ENCODE results near the gene KDM1B. TPM values are rescaled to one million over a fixed set of nuclear protein-coding genes. Genes with fewer than 3 reads are reported as not detected.
"Not testable (repeated sequence)": the region's sequence is repeated elsewhere in the genome, so short reads cannot be mapped to it uniquely, and the experiment has no call there.

Gene KDM1B
- total RNA-seq, 1 experiment from 2014 or later, result 47.2 TPM

- no peak overlapping the region for H3K27ac ChIP-seq (ENCODE audit: low read length)
- H3K4me2 ChIP-seq (ENCODE audit: low read depth, low read length, poor library complexity, severe bottlenecking), result no peak overlapping the region
- H3K4me3 ChIP-seq (ENCODE audit: low read length), result no peak overlapping the region
- H3K4me1 ChIP-seq (ENCODE audit: low read length), result no peaks in the 10 kb centered on the region
- no peaks in the 10 kb centered on the region for H3K9me2 ChIP-seq (replicated peaks; ENCODE audit: insufficient read depth, low read length)
- peaks cover 4% of the 10 kb centered on the region; the same call in 1 of the 2 replicates for H3K9me3 ChIP-seq (ENCODE audit: low read length)
- no peaks in the 10 kb centered on the region for H3K27me3 ChIP-seq (ENCODE audit: low read length)
- H3K9ac ChIP-seq (ENCODE audit: low read length), result no peak overlapping the region
- H3K79me2 ChIP-seq (ENCODE audit: low read length), result peaks cover 21% of the 10 kb centered on the region
- peaks cover 46% of the 10 kb centered on the region for H3K36me3 ChIP-seq (ENCODE audit: insufficient read depth, low read length)
- H2AFZ ChIP-seq (ENCODE audit: low read length), result no peak overlapping the region
- no peak for DNase-seq
- H4K20me1 ChIP-seq (ENCODE audit: insufficient read depth, low read depth, low read length), result no peaks in the 10 kb centered on the region
Measured at GRCh38 chr6:18171871-18172270, 16.6 kb downstream of the KDM1B start.

- DNase-seq; H3K27ac ChIP-seq (ENCODE audit: low read length); H3K4me2 ChIP-seq (ENCODE audit: low read depth, low read length, poor library complexity, severe bottlenecking); H4K20me1 ChIP-seq (ENCODE audit: insufficient read depth, low read depth, low read length); H3K4me3 ChIP-seq (ENCODE audit: low read length); H3K9me2 ChIP-seq (replicated peaks; ENCODE audit: insufficient read depth, low read length); H3K4me1 ChIP-seq (ENCODE audit: low read length); H2AFZ ChIP-seq (ENCODE audit: low read length); H3K9me3 ChIP-seq (ENCODE audit: low read length); H3K9ac ChIP-seq (ENCODE audit: low read length); H3K27me3 ChIP-seq (ENCODE audit: low read length): not testable (repeated sequence)
- H3K79me2 ChIP-seq (ENCODE audit: low read length), result peaks cover 49% of the 10 kb centered on the region
- peaks cover 26% of the 10 kb centered on the region; the same call in 1 of the 2 replicates for H3K36me3 ChIP-seq (ENCODE audit: insufficient read depth, low read length)
Measured at GRCh38 chr6:18176198-18176597, 21.0 kb downstream of the KDM1B start.

- Histone ChIP-seq H3K27ac (ENCODE audit: low read length) (no peak overlapping the region), H3K9me2 (replicated peaks; ENCODE audit: insufficient read depth, low read length) (no peaks in the 10 kb centered on the region), H3K4me3 (ENCODE audit: low read length) (no peak overlapping the region), H3K79me2 (ENCODE audit: low read length) (peaks cover 49% of the 10 kb centered on the region), H3K9me3 (ENCODE audit: low read length) (no peaks in the 10 kb centered on the region), H3K4me2 (ENCODE audit: low read depth, low read length, poor library complexity, severe bottlenecking) (no peak overlapping the region), H3K9ac (ENCODE audit: low read length) (no peak overlapping the region), H3K4me1 (ENCODE audit: low read length) (no peaks in the 10 kb centered on the region), H2AFZ (ENCODE audit: low read length) (no peak overlapping the region), H3K27me3 (ENCODE audit: low read length) (no peaks in the 10 kb centered on the region), H4K20me1 (ENCODE audit: insufficient read depth, low read depth, low read length) (no peaks in the 10 kb centered on the region), H3K36me3 (ENCODE audit: insufficient read depth, low read length) (peaks cover 17% of the 10 kb centered on the region; the same call in 1 of the 2 replicates)
- no peak for DNase-seq
Measured at GRCh38 chr6:18177286-18177965, 22.2 kb downstream of the KDM1B start.

GRCh38 chr6:18178960-18179615 is 23.9 kb downstream of the KDM1B start:
- Histone ChIP-seq H3K4me2 (ENCODE audit: low read depth, low read length, poor library complexity, severe bottlenecking) (no peak overlapping the region), H3K9me3 (ENCODE audit: low read length) (no peaks in the 10 kb centered on the region), H3K36me3 (ENCODE audit: insufficient read depth, low read length) (peaks cover 13% of the 10 kb centered on the region; the same call in 1 of the 2 replicates), H4K20me1 (ENCODE audit: insufficient read depth, low read depth, low read length) (no peaks in the 10 kb centered on the region), H3K4me1 (ENCODE audit: low read length) (no peaks in the 10 kb centered on the region), H3K9ac (ENCODE audit: low read length) (no peak overlapping the region), H3K27ac (ENCODE audit: low read length) (no peak overlapping the region), H3K27me3 (ENCODE audit: low read length) (no peaks in the 10 kb centered on the region), H2AFZ (ENCODE audit: low read length) (no peak overlapping the region), H3K79me2 (ENCODE audit: low read length) (peaks cover 49% of the 10 kb centered on the region), H3K9me2 (replicated peaks; ENCODE audit: insufficient read depth, low read length) (no peaks in the 10 kb centered on the region), H3K4me3 (ENCODE audit: low read length) (no peak overlapping the region)
- no peak for DNase-seq

- Histone ChIP-seq H3K4me3 (ENCODE audit: low read length) (no peak overlapping the region), H3K4me1 (ENCODE audit: low read length) (no peaks in the 10 kb centered on the region), H3K9me2 (replicated peaks; ENCODE audit: insufficient read depth, low read length) (no peaks in the 10 kb centered on the region), H3K36me3 (ENCODE audit: insufficient read depth, low read length) (peaks cover 6% of the 10 kb centered on the region; the same call in 1 of the 2 replicates), H4K20me1 (ENCODE audit: insufficient read depth, low read depth, low read length) (no peaks in the 10 kb centered on the region), H3K9me3 (ENCODE audit: low read length) (no peaks in the 10 kb centered on the region), H3K4me2 (ENCODE audit: low read depth, low read length, poor library complexity, severe bottlenecking) (no peak overlapping the region), H3K27me3 (ENCODE audit: low read length) (no peaks in the 10 kb centered on the region), H3K27ac (ENCODE audit: low read length) (no peak overlapping the region), H3K9ac (ENCODE audit: low read length) (no peak overlapping the region), H3K79me2 (ENCODE audit: low read length) (peaks cover 44% of the 10 kb centered on the region), H2AFZ (ENCODE audit: low read length) (no peak overlapping the region)
- no peak for DNase-seq
Measured at GRCh38 chr6:18179770-18180356, 24.6 kb downstream of the KDM1B start.

- Histone ChIP-seq H3K27ac (ENCODE audit: low read length) (no peak overlapping the region), H3K36me3 (ENCODE audit: insufficient read depth, low read length) (peaks cover 9% of the 10 kb centered on the region; the same call in 1 of the 2 replicates), H3K4me1 (ENCODE audit: low read length) (no peaks in the 10 kb centered on the region), H4K20me1 (ENCODE audit: insufficient read depth, low read depth, low read length) (no peaks in the 10 kb centered on the region), H3K9ac (ENCODE audit: low read length) (no peak overlapping the region), H3K9me2 (replicated peaks; ENCODE audit: insufficient read depth, low read length) (no peaks in the 10 kb centered on the region), H2AFZ (ENCODE audit: low read length) (no peak overlapping the region), H3K27me3 (ENCODE audit: low read length) (no peaks in the 10 kb centered on the region), H3K4me2 (ENCODE audit: low read depth, low read length, poor library complexity, severe bottlenecking) (no peak overlapping the region), H3K79me2 (ENCODE audit: low read length) (peaks cover 23% of the 10 kb centered on the region), H3K9me3 (ENCODE audit: low read length) (no peaks in the 10 kb centered on the region), H3K4me3 (ENCODE audit: low read length) (no peak overlapping the region)
- DNase-seq, result no peak
Measured at GRCh38 chr6:18182568-18182967, 27.3 kb downstream of the KDM1B start.

- Histone ChIP-seq H3K4me3 (ENCODE audit: low read length) (no peak overlapping the region), H3K79me2 (ENCODE audit: low read length) (peaks cover 15% of the 10 kb centered on the region), H3K9me3 (ENCODE audit: low read length) (no peaks in the 10 kb centered on the region), H2AFZ (ENCODE audit: low read length) (no peak overlapping the region), H3K9ac (ENCODE audit: low read length) (no peak overlapping the region), H3K27ac (ENCODE audit: low read length) (no peak overlapping the region), H3K9me2 (replicated peaks; ENCODE audit: insufficient read depth, low read length) (no peaks in the 10 kb centered on the region), H3K4me2 (ENCODE audit: low read depth, low read length, poor library complexity, severe bottlenecking) (no peak overlapping the region), H4K20me1 (ENCODE audit: insufficient read depth, low read depth, low read length) (no peaks in the 10 kb centered on the region), H3K36me3 (ENCODE audit: insufficient read depth, low read length) (peaks cover 9% of the 10 kb centered on the region), H3K27me3 (ENCODE audit: low read length) (no peaks in the 10 kb centered on the region), H3K4me1 (ENCODE audit: low read length) (no peaks in the 10 kb centered on the region)
- no peak for DNase-seq
Measured at GRCh38 chr6:18183766-18184165, 28.5 kb downstream of the KDM1B start.

GRCh38 chr6:18185624-18186023 is 30.4 kb downstream of the KDM1B start:
- no peaks in the 10 kb centered on the region for H3K9me2 ChIP-seq (replicated peaks; ENCODE audit: insufficient read depth, low read length)
- DNase-seq, result no peak
- H3K4me1 ChIP-seq (ENCODE audit: low read length), result no peaks in the 10 kb centered on the region
- H3K4me2 ChIP-seq (ENCODE audit: low read depth, low read length, poor library complexity, severe bottlenecking), result no peak overlapping the region
- H3K27ac ChIP-seq (ENCODE audit: low read length), result no peak overlapping the region
- H3K9me3 ChIP-seq (ENCODE audit: low read length), result no peaks in the 10 kb centered on the region
- no peaks in the 10 kb centered on the region; the same call in 1 of the 2 replicates for H3K79me2 ChIP-seq (ENCODE audit: low read length)
- H3K36me3 ChIP-seq (ENCODE audit: insufficient read depth, low read length), result peaks cover 9% of the 10 kb centered on the region
- H3K4me3 ChIP-seq (ENCODE audit: low read length), result no peak overlapping the region
- H2AFZ ChIP-seq (ENCODE audit: low read length), result no peak overlapping the region
- H3K9ac ChIP-seq (ENCODE audit: low read length), result no peak overlapping the region
- H3K27me3 ChIP-seq (ENCODE audit: low read length), result no peaks in the 10 kb centered on the region
- H4K20me1 ChIP-seq (ENCODE audit: insufficient read depth, low read depth, low read length), result no peaks in the 10 kb centered on the region
